Mesendoderm (in vitro differentiated cells): ENCODE measurements around the gene HSPA1A.

ENCODE experiments used
- DNase-seq: peaks from one replicate; pipeline ENCODE4 v3.0.0; 2013
- H2AK5ac ChIP-seq: 2 replicates; pipeline ENCODE4 v1.6.1; 2013; ENCODE audit warnings: low read length, inconsistent platforms
- H2BK120ac ChIP-seq: 2 replicates; pipeline ENCODE4 v1.6.1; 2013; ENCODE audit warnings: low read depth, mild to moderate bottlenecking, low read length, moderate library complexity, mixed read lengths
- H2BK15ac ChIP-seq: replicated peaks from 2 replicates; pipeline ENCODE4 v1.6.1; 2013; ENCODE audit warnings: low read depth, mild to moderate bottlenecking, moderate library complexity
- H2BK5ac ChIP-seq: 2 replicates; pipeline ENCODE4 v1.6.1; 2013; ENCODE audit warnings: low read length, inconsistent platforms
- H3K18ac ChIP-seq: 2 replicates; pipeline ENCODE4 v1.6.1; 2013; ENCODE audit warnings: mild to moderate bottlenecking, low read length, mixed read lengths
- H3K23ac ChIP-seq: one replicate; pipeline ENCODE4 v1.6.1; 2013; ENCODE audit warnings: low read length
- H3K27ac ChIP-seq: 2 replicates; pipeline ENCODE4 v1.5.1; 2013; ENCODE audit warnings: low read depth, mild to moderate bottlenecking, inconsistent platforms, low read length, moderate library complexity
- H3K27me3 ChIP-seq: 2 replicates; pipeline ENCODE4 v1.6.1; 2013; ENCODE audit warnings: low read length, control low read depth, mild to moderate bottlenecking, inconsistent platforms; ENCODE audit not compliant: insufficient read depth, poor library complexity
- H3K36me3 ChIP-seq: 2 replicates; pipeline ENCODE4 v1.6.1; 2013; ENCODE audit warnings: low read length, inconsistent platforms; ENCODE audit not compliant: control insufficient read depth, insufficient read depth
- H3K4ac ChIP-seq: one replicate; pipeline ENCODE4 v1.6.1; 2013; ENCODE audit warnings: low read depth, mild to moderate bottlenecking, low read length, moderate library complexity
- H3K4me1 ChIP-seq: 2 replicates; pipeline ENCODE4 v1.6.1; 2013; ENCODE audit warnings: low read depth, low read length, inconsistent platforms; ENCODE audit not compliant: control insufficient read depth
- H3K4me2 ChIP-seq: 2 replicates; pipeline ENCODE4 v1.6.1; 2013; ENCODE audit warnings: low read length
- H3K4me3 ChIP-seq: 2 replicates; pipeline ENCODE4 v1.5.1; 2013; ENCODE audit warnings: mild to moderate bottlenecking, low read length
- H3K56ac ChIP-seq: one replicate; pipeline ENCODE4 v1.6.1; 2013; ENCODE audit warnings: low read length
- H3K79me1 ChIP-seq: 2 replicates; pipeline ENCODE4 v1.6.1; 2013; ENCODE audit warnings: low read length, inconsistent platforms
- H3K79me2 ChIP-seq: 2 replicates; pipeline ENCODE4 v1.6.1; 2013; ENCODE audit warnings: mild to moderate bottlenecking, low read length; ENCODE audit not compliant: control insufficient read depth, insufficient read depth
- H3K9ac ChIP-seq: 2 replicates; pipeline ENCODE4 v1.6.1; 2013; ENCODE audit warnings: low read length, inconsistent platforms
- H4K5ac ChIP-seq: one replicate; pipeline ENCODE4 v1.6.1; 2013; ENCODE audit warnings: low read length
- H4K8ac ChIP-seq: one replicate; pipeline ENCODE4 v1.6.1; 2013; ENCODE audit warnings: low read depth, mild to moderate bottlenecking, control low read depth, low read length, moderate library complexity
- WGBS: extraction: QIAGEN DNeasy Blood & Tissue Kit; methylation state at CpG from one replicate; pipeline ENCODE4 v1.1.7; 2013; ENCODE audit warnings: low lambda C conversion rate, missing lambda C conversion rate; ENCODE audit not compliant: insufficient coverage; ENCODE audit errors: extremely low coverage; 5-methylcytosine and 5-hydroxymethylcytosine counted together

HSPA1A gene

GRCh38 chr6:31769684-31770371 lies 45.5 kb upstream of the HSPA1A start:
- no peak overlapping the region for H2BK120ac ChIP-seq
- no peaks in the 10 kb centered on the region for H3K4me1 ChIP-seq
- peak; percentile 88 for DNase-seq
- H3K4me2 ChIP-seq, result no peak overlapping the region
- WGBS, result no CpG with 5 or more reads among the region's 12 CpGs
- H3K4ac ChIP-seq, result no peak overlapping the region
- no peak overlapping the region for H3K27ac ChIP-seq
- no peak overlapping the region for H3K9ac ChIP-seq
- H2BK5ac ChIP-seq, result no peak overlapping the region
- no peaks in the 10 kb centered on the region for H3K27me3 ChIP-seq
- H3K36me3 ChIP-seq, result no peaks in the 10 kb centered on the region
- no peak overlapping the region for H2AK5ac ChIP-seq
- H3K79me2 ChIP-seq, result no peaks in the 10 kb centered on the region
- H3K56ac ChIP-seq, result peak overlapping the region; percentile 5
- H3K18ac ChIP-seq, result no peak overlapping the region
- no peak overlapping the region for H4K5ac ChIP-seq
- H3K4me3 ChIP-seq, result no peak overlapping the region
- H3K23ac ChIP-seq, result no peak overlapping the region
- H2BK15ac ChIP-seq, result no peak overlapping the region
- no peaks in the 10 kb centered on the region for H3K79me1 ChIP-seq
- no peak overlapping the region for H4K8ac ChIP-seq

- Histone ChIP-seq H3K79me1 (no peaks in the 10 kb centered on the region), H3K4me1 (no peaks in the 10 kb centered on the region), H3K23ac (no peak overlapping the region), H3K4me2 (no peak overlapping the region), H3K4ac (no peak overlapping the region), H2BK15ac (no peak overlapping the region), H2BK120ac (no peak overlapping the region), H2BK5ac (no peak overlapping the region), H2AK5ac (no peak overlapping the region), H3K27ac (no peak overlapping the region), H3K9ac (no peak overlapping the region), H3K18ac (no peak overlapping the region), H4K8ac (no peak overlapping the region), H3K27me3 (no peaks in the 10 kb centered on the region), H3K36me3 (no peaks in the 10 kb centered on the region), H3K56ac (no peak overlapping the region), H4K5ac (no peak overlapping the region), H3K4me3 (no peak overlapping the region), H3K79me2 (no peaks in the 10 kb centered on the region)
- no peak for DNase-seq
- WGBS, result no CpG with 5 or more reads among the region's 2 CpGs
Observed at GRCh38 chr6:31770860-31771259, 44.5 kb upstream of the HSPA1A start.

- Histone ChIP-seq H4K5ac (no peak overlapping the region), H3K56ac (no peak overlapping the region), H3K36me3 (no peaks in the 10 kb centered on the region), H3K4me2 (no peak overlapping the region), H2AK5ac (no peak overlapping the region), H3K27ac (no peak overlapping the region), H3K4me3 (no peak overlapping the region), H3K18ac (no peak overlapping the region), H3K27me3 (no peaks in the 10 kb centered on the region), H3K4me1 (no peaks in the 10 kb centered on the region), H2BK120ac (no peak overlapping the region), H3K4ac (no peak overlapping the region), H3K79me2 (no peaks in the 10 kb centered on the region), H3K23ac (no peak overlapping the region), H4K8ac (no peak overlapping the region), H3K79me1 (no peaks in the 10 kb centered on the region), H2BK15ac (no peak overlapping the region), H2BK5ac (no peak overlapping the region), H3K9ac (no peak overlapping the region)
- no peak for DNase-seq
- WGBS, result no CpG with 5 or more reads among the region's 4 CpGs
Observed at GRCh38 chr6:31771992-31772358, 43.4 kb upstream of the HSPA1A start.

- no peak overlapping the region for H3K9ac ChIP-seq
- no peak overlapping the region for H2BK15ac ChIP-seq
- no peak overlapping the region for H3K23ac ChIP-seq
- H4K8ac ChIP-seq, result no peak overlapping the region
- no peak overlapping the region for H3K27ac ChIP-seq
- no peak overlapping the region for H2BK120ac ChIP-seq
- no peaks in the 10 kb centered on the region for H3K79me2 ChIP-seq
- no peaks in the 10 kb centered on the region for H3K4me1 ChIP-seq
- DNase-seq, result no peak
- H3K18ac ChIP-seq, result no peak overlapping the region
- H3K27me3 ChIP-seq, result no peaks in the 10 kb centered on the region
- H2AK5ac ChIP-seq, result no peak overlapping the region
- H3K4me3 ChIP-seq, result no peak overlapping the region
- H3K79me1 ChIP-seq, result no peaks in the 10 kb centered on the region
- no peak overlapping the region for H2BK5ac ChIP-seq
- no peak overlapping the region for H3K4ac ChIP-seq
- H3K4me2 ChIP-seq, result no peak overlapping the region
- peaks cover 4% of the 10 kb centered on the region for H3K36me3 ChIP-seq
- H4K5ac ChIP-seq, result no peak overlapping the region
- no peak overlapping the region for H3K56ac ChIP-seq
- WGBS, result no CpG with 5 or more reads among the region's 4 CpGs
Observed at GRCh38 chr6:31775184-31775583, 40.2 kb upstream of the HSPA1A start.

GRCh38 chr6:31775633-31776484 lies 39.5 kb upstream of the HSPA1A start:
- no peak overlapping the region for H3K56ac ChIP-seq
- no peak overlapping the region for H4K5ac ChIP-seq
- H3K36me3 ChIP-seq, result peaks cover 5% of the 10 kb centered on the region
- no peak overlapping the region for H2BK15ac ChIP-seq
- no peak overlapping the region for H3K4me2 ChIP-seq
- H3K27me3 ChIP-seq, result no peaks in the 10 kb centered on the region
- no peaks in the 10 kb centered on the region for H3K79me1 ChIP-seq
- no peak for DNase-seq
- H3K18ac ChIP-seq, result no peak overlapping the region
- H3K4me3 ChIP-seq, result no peak overlapping the region
- no peaks in the 10 kb centered on the region for H3K4me1 ChIP-seq
- H3K9ac ChIP-seq, result no peak overlapping the region
- no peak overlapping the region for H2BK120ac ChIP-seq
- H3K23ac ChIP-seq, result no peak overlapping the region
- H3K27ac ChIP-seq, result no peak overlapping the region
- no CpG with 5 or more reads among the region's 32 CpGs for WGBS
- no peak overlapping the region for H2AK5ac ChIP-seq
- H2BK5ac ChIP-seq, result no peak overlapping the region
- no peak overlapping the region for H3K4ac ChIP-seq
- no peaks in the 10 kb centered on the region for H3K79me2 ChIP-seq
- no peak overlapping the region for H4K8ac ChIP-seq
